GM18909 (cell line): Measurements from ENCODE around the gene ZFHX3.
A peak's percentile ranks its signal among the peaks of the same experiment; 100 is the strongest.

Experiments used
- ATAC-seq: cut with Tn5 transposase; IDR thresholded peaks from one replicate; pipeline ENCODE4 v1.9.1; 2021; ENCODE audit warnings: mild to moderate bottlenecking; ENCODE audit not compliant: unreplicated experiment, poor library complexity

The ZFHX3 gene

GRCh38 chr16:72891291-72892227 is 156.4 kb downstream of the ZFHX3 start:
- no peak for ATAC-seq

- no peak for ATAC-seq
Measured at GRCh38 chr16:72890587-72890986, 157.3 kb downstream of the ZFHX3 start.

DNA sequence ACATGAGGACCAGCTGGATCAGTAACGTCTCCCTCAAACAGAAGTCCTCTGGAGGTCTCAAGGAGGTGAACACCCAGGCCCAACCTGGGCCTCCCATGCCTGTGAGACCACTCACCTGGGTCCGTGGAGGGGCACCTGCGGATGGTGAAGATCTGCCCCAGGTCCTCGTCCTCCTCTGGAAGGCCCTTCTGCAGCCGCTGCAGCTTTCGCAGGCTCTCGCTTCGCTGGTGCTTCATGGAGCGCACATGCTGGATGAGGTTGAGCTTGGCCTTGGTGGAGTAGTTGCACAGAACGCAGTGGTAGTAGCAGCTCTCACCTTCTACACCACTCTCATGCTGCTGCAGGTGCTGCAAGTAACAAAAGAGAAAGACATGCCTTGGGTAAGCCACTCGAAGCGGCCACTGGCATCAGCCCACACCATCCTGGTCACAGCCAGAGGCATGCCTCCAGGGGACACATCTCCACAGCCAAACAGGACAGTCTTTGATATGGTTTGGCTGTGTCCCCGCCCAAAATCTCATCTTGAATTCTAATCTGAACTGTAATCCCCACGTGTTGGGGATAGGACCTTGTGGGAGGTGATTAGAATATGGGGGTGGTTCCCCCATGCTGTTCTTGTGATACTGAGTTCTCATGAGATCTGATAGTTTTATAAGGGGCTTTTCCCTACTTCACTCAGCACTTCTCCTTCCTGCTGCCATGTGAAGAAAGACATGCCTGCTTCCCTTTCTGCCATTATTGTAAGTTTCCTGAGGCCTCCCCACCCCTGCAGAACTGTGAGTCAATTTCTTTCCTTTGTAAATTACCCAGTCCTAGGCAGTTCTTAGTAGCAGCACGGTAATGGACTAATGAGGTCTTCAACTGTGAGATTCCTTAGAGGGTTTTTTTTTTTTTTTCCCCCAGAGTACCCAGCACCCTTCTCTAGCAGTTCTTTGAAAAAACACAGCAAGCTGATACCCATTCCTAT is 158.0 kb downstream of the ZFHX3 start:
- ATAC-seq, result no peak

DNA sequence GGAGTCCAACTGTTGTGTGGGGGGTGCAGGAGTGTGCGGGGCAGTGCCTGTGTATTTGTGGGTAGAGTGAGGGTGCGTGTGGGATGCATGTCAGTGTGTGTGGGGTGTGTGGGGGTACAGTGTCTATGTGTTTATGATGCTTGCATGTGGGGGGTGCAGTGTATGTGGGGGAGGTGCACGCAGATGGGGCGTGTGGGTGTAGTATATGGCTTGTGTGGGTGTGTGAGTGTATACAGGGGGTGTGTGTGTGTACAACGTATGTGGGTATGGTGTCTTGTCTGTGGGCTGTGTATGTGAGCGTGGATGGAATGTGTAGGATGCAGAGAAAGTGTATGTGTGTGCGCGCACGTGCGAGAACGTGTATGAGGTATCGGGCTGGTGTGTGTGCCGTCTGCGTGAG is 160.4 kb downstream of the ZFHX3 start:
- ATAC-seq, result no peak

GRCh38 chr16:72886346-72886974 is 161.5 kb downstream of the ZFHX3 start:
- no peak for ATAC-seq

DNA sequence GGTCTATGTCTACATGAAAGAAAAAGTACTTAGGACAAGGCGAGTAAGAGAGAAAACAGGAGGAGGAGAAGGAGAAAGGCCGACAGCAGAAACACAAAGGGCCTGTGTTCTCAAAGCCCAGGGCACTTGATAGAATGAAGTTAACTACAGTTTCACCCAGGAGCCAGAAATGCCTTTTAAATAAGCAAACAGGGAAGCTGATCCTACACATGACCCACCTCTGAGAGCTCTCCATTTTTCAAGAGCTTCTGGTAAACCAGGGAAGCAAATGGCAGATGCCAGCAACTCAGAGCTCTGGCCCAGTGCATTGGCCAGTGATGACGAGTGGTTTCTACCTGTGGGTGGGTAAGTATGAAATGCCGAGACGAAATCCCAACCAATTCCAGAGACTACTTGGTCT is 163.4 kb downstream of the ZFHX3 start:
- ATAC-seq, result no peak

- ATAC-seq, result no peak
Measured at GRCh38 chr16:72884037-72884436, 163.9 kb downstream of the ZFHX3 start.

GRCh38 chr16:72879846-72880245 is 168.1 kb downstream of the ZFHX3 start:
- ATAC-seq, result no peak

DNA sequence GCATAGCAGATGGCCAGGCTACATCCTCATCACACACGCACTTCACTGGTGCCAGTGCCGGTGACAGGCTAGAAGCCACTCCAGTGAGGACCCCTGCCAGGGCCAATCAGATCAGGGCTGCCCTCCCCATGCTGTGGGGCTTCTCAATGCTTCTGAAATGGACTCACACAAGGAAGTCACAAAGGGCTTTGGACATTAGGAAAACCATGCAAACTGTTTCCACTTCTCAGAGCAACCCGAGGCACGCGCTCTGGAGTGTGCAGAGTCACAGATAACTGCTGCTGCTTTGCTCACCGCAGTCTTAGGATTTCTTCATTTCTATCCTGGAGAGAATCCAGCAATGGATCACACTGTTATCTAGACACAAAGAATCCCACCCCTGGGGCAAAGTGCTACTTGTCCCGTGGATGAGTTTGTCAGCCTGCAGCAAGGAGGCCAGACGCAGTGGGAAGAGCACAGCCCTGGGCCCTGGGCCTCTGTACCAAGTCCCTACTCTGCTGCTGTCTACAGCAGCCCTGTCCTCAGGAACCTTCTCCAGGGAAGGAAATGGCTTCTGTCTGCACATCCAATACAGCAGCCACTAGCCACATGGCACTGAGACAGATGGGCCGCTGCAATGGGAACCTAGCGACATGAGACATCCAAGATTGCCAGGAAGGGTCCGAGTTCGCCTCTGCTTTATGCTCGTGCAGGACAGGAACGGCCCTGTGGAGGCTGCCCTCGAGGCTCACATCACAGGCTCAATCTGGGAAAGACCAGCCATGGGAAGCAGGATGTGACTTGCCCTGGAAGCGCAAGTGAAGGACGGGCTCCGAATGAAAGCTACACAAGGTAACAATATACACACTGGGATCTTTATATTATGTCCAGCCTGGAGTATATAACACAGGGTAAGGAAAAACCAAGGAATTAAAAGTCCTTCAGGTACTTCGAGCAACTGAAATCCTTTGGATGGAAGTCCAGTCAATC is 169.3 kb downstream of the ZFHX3 start:
- no peak for ATAC-seq

DNA sequence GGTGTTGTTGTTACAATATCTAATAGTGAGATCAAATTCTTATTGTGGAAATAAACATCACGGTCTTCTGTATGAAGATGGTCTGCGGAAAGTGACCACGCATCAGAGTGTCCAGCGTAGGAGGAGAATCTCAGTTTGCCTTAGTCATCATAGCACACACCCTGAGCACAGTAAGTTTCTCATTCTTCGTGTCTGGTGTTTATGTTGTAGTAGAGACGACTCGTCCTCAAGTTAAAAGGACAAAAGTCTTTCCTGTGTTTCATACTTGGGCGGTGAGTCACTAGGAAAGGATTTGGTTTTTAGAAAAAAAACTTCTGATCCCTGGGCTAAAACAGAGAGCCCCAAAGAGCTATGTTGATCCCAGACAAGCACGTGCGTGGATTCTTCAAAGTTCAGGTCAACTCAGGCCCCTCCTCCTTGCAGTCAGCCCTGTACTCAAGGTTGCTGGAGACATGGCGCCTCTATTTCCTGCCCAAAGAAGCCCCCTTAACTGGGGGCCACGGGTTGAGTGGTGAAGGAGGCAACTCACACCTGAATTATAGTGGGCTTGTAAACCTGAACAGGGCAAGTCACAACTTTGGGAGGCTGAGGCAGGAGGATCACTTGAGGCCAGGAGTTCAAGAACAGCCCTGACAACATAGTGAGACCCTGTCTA is 170.4 kb downstream of the ZFHX3 start:
- ATAC-seq, result no peak

- no peak for ATAC-seq
Measured at GRCh38 chr16:72876981-72877373, 171.0 kb downstream of the ZFHX3 start.

GRCh38 chr16:72876221-72876620 is 171.7 kb downstream of the ZFHX3 start:
- ATAC-seq, result peak; percentile 67

- no peak for ATAC-seq
Measured at GRCh38 chr16:72875291-72876031, 172.5 kb downstream of the ZFHX3 start.

DNA sequence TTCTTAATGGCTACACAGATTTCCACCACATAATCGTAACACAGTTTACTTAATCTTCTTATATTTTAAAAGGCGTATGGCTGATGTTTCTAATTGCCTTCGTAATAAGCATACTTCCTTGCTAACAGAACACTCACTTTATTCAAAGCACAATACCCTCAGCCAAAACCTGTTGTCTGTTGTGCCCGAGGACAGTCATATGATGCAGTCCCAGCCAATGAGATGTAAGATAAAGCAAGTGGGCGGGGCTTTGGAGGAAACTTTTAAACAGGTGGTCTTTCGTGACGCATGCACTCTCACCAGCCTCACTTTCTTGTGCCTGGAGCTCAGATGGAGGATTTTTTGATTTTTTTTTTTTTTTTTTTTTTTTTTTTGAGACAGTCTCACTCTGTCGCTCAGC is 174.1 kb downstream of the ZFHX3 start:
- ATAC-seq, result no peak

GRCh38 chr16:72873044-72873443 is 174.9 kb downstream of the ZFHX3 start:
- no peak for ATAC-seq

DNA sequence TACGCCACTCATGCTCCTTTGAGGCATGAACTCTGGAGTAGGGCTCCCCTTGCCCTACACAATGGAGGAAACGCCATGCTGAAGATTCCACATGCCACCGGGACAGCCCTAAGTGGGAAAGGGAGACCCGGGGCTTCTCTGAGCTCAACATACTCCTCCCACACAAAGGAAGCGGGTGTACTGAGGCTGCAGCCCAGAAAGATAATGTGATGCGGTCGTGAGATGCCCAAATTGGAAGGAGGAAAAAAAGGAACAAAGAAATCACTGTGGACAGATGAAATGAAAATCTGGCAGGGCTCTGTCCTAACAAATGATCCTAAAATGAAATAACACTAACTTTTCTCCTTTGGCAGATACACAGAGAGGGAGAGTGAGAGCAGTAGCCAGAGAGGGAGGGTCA is 182.1 kb downstream of the ZFHX3 start:
- ATAC-seq, result no peak

- ATAC-seq, result no peak
Measured at GRCh38 chr16:72865258-72865657, 182.7 kb downstream of the ZFHX3 start.

DNA sequence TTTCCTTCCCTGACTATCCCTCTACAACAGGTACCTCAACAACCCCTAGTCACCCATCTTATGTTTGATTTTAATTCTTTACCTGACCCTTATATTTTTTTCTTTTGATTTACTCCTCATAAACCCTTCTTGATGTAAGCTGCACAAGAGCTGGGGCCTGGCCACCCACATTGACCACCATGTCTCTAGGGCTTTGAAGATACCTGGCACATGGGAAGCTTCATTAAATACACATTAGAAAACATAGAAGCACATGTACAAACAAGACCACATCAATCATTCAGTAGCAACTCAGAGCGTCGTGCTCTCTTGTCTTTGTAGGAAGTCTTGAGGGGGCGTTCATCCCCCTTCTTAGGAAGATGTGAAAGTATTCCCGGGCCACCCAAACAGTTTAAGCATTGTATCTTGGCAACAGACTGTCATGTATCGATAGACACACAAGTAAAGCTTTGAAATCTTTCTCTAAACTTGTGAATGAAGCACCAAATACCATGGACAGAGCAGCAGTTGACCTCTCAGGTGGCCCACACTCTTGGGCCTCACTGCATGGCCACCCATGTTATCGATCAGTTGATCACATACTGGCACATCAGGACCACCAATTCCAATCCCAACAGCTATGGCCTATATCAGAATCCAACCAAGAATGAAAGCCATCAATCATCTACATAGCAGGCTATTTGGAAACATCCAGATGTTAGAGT is 183.6 kb downstream of the ZFHX3 start:
- ATAC-seq, result no peak
